ENCODE data around the gene CATSPERZ.

Gene CATSPERZ

GRCh38 chr11:64263021-64263946, 36.9 kb upstream of the CATSPERZ start:
- H3K4me3 ChIP-seq (ENCODE audit: low read depth, low read length): no peak overlapping the region
- no peak for DNase-seq (ENCODE audit: low read depth, low spot score)
- ChIA-PET POLR2A (interaction anchor here (0.6 to 3.2 kb wide), 3 partner anchors 11 to 76 kb away, joined by 3 to 15 read pairs (median 3); partner anchors contain the start of gene PLCB3), CTCF (interaction anchor here (0.9 to 15.2 kb wide), 6 partner anchors 15 to 91 kb away, joined by 3 to 224 read pairs (median 4); partner anchors contain the start of genes NUDT22, PLCB3, PPP1R14B and TRPT1)
- TF ChIP-seq CTCF (IDR thresholded peaks at IDR 0.05; ENCODE audit: insufficient read depth, low read length, missing control alignments): no peak

DNA sequence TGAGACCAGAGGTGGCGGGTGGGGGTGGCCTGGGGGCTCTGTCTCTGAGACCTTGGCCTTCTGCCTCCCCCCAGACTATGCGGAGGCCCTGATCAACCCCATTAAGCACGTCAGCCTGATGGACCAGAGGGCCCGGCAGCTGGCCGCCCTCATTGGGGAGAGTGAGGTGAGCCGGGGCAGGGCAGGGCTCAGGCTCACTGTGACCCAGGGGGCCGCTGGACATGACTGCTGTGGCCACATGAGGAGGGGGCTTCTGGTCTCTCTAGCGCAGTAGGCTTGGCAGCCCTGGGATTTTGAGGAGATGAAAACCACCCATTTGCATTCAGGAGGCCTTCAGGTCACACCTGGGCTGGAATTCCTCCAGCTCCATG, 36.2 kb upstream of the CATSPERZ start:
- no peak overlapping the region for H3K4me3 ChIP-seq (ENCODE audit: low read depth, low read length)
- ChIA-PET CTCF (interaction anchor here (1.3 to 15.2 kb wide), 6 partner anchors 10 to 91 kb away, joined by 4 to 224 read pairs (median 8); partner anchors contain the start of genes PLCB3 and PPP1R14B), POLR2A (interaction anchor here (1.1 to 3.2 kb wide), 2 partner anchors 12 to 23 kb away, joined by 4 to 15 read pairs; partner anchors contain the start of genes FKBP2 and PLCB3)
- TF ChIP-seq CTCF (IDR thresholded peaks at IDR 0.05; ENCODE audit: insufficient read depth, low read length, missing control alignments): no peak
- no peak for DNase-seq (ENCODE audit: low read depth, low spot score)

DNA sequence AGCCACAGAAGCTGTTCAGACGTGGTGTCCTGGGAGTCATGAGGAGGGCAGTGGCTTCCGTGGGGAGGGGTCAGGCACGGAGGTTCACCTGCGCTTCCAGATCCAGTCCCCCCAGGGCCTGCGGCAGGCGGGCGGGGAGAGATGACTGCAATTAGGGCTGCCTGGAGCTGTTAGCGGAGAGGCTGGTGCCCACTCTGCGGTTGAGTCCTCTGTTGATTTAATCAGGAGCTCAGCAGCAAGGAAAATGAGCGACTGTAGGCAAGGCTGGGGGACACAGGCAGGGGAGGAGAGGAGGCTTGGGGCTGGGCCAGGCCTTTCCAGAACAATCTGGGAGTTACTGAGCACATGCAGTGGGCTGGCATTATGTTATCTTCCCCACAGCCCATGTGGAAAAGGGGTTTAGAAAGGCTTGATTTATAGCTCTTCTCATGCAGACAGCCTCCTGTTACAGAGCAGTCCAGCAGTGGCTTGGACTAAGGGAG, 35.7 kb upstream of the CATSPERZ start:
- POLR2A ChIA-PET: interaction anchor here (0.7 to 3.2 kb wide), 3 partner anchors 12 to 405 kb away, joined by 3 to 15 read pairs (median 4); partner anchors contain the start of genes FKBP2 and PLCB3
- H3K4me3 ChIP-seq (ENCODE audit: low read depth, low read length): no peak overlapping the region
- CTCF ChIA-PET: interaction anchor here (1.3 to 15.2 kb wide), 6 partner anchors 10 to 90 kb away, joined by 4 to 224 read pairs (median 8); partner anchors contain the start of genes PLCB3 and PPP1R14B
- no peak for TF ChIP-seq CTCF (IDR thresholded peaks at IDR 0.05; ENCODE audit: insufficient read depth, low read length, missing control alignments)
- DNase-seq (ENCODE audit: low read depth, low spot score): no peak

DNA sequence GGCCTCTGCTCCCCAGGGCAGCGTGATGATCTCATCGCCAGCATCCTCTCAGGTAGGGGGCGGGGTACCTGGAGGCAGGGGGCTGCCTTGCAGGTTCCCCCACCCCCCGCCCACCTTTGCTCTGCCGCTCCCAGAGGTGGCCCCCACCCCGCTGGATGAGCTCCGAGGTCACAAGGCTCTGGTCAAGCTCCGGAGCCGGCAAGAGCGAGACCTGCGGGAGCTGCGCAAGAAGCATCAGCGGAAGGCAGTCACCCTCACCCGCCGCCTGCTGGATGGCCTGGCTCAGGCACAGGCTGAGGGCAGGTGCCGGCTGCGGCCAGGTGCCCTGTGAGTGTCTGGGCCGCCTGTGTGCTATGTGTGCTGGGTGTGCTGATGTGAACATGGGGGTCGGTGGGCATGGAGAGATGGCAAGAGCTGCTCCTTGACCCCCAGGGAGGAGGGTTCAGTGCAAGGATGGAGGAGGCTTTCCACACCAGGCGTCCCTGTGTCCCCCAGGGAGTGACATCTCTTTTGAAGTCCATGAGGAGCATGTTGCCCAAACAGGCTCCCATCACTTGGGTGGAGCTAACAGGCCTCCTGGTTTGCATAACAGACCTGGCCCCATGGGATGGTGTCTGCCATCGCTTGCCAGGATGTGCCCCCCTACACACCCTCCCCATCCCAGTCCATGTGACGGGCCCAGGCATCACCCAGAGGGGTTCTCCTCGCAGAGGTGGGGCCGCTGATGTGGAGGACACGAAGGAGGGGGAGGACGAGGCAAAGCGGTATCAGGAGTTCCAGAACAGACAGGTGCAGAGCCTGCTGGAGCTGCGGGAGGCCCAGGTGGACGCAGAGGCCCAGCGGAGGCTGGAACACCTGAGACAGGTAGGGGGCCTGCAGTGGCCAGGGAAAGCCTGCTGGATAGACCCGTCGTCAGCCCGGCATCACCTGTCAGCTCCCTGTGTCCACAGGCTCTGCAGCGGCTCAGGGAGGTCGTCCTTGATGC, 34.7 kb upstream of the CATSPERZ start:
- TF ChIP-seq CTCF (IDR thresholded peaks at IDR 0.05; ENCODE audit: insufficient read depth, low read length, missing control alignments): no peak
- ChIA-PET CTCF (interaction anchor here (1.5 to 15.2 kb wide), 5 partner anchors 12 to 61 kb away, joined by 4 to 224 read pairs (median 9); partner anchors contain the start of genes PLCB3 and PPP1R14B), POLR2A (interaction anchor here (3.2 kb wide), 1 partner anchor 13 kb away, joined by 15 read pairs; the partner anchor contains the start of gene PLCB3)
- no peak for DNase-seq (ENCODE audit: low read depth, low spot score)
- no peak overlapping the region for H3K4me3 ChIP-seq (ENCODE audit: low read depth, low read length)

DNA sequence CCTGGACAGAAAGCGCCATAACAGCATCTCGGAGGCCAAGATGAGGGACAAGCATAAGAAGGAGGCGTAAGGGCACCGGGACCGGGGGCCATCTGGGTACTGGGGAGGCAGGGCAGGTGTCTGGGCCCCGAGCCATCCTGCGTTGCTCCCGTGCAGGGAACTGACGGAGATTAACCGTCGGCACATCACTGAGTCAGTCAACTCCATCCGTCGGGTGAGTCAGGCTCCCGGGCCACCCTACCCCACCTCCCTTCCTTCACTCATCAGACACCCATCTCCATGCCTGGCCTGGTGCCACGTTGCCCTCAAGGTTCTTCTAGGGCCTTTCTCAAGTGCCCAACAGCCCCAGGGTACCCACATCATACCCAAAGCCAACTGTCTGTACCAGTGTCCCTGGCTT, 33.8 kb upstream of the CATSPERZ start:
- ChIA-PET CTCF (interaction anchor here (2.4 to 15.2 kb wide), 3 partner anchors 12 to 36 kb away, joined by 8 to 224 read pairs (median 107); partner anchors contain the start of genes CATSPERZ, PLCB3 and PPP1R14B), POLR2A (no interaction called here)
- H3K4me3 ChIP-seq (ENCODE audit: low read depth, low read length): no peak overlapping the region
- TF ChIP-seq CTCF (IDR thresholded peaks at IDR 0.05; ENCODE audit: insufficient read depth, low read length, missing control alignments): no peak
- DNase-seq (ENCODE audit: low read depth, low spot score): no peak

All from AG04449 (cell line).